GM18526 (cell line): ENCODE measurements around the gene LYPD6B.

Experiments used
- POLR2A ChIP-seq: IDR thresholded peaks from 3 replicates; pipeline ENCODE4 v1.6.1; 2011; ENCODE audit not compliant: insufficient read length; ENCODE audit errors: extremely low read depth

LYPD6B gene

DNA sequence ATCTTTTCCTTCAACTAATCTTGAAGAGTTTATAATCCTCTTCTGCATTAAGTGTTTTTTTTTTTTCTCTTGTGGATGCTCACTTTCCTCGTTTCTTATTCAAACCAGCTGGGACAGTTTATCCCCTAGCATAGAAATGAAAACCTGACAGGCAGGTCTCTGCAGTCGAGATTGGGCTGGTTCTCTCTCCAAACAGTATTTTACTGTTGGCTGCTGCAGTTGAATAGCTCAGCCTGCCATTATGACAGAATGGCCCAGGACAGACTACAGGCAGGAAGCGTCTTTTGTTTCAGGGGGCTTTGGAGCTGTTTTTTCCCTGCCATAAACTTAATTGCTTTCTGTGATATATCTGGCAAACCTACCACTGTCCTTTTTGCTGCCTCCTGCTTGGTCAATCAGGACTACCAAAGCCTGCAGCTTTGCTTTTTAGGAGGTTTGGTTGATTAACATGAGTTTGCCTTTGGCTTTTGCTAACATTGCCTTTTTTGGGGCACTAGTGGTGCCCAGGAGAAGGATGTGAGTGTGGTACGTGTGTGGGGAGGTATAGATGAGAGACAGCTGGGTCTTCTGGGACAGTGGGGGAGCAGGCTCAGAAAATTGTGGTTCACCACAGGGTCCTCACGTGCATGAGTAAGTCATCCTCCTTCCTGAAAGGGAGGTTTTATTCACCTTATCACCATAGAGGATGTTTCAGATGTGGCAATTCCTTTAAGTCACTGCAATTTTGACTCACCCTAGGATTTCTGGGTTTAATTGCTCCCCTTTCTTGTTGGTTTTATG lies 128.7 kb downstream of the LYPD6B start:
- TF ChIP-seq POLR2A = no peak

DNA sequence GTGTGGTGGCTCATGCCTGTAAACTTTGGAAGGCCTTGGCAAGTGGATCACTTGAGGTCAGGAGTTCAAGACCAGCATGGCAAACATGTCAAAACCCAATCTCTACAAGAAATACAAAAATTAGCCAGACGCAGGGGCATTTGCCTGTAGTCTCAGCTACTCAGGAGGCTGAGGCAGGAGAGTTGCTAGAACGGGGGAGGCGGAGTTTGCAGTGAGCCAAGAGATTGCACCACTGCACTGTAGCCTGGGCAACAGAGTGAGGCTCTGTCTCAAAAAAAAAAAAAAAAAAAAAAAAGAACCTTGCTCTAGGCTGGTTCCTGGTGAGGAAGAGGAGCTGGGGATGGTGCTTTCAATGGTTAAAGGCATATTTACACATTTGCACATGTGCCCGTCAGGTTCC lies 129.4 kb downstream of the LYPD6B start:
- no peak for TF ChIP-seq POLR2A

DNA sequence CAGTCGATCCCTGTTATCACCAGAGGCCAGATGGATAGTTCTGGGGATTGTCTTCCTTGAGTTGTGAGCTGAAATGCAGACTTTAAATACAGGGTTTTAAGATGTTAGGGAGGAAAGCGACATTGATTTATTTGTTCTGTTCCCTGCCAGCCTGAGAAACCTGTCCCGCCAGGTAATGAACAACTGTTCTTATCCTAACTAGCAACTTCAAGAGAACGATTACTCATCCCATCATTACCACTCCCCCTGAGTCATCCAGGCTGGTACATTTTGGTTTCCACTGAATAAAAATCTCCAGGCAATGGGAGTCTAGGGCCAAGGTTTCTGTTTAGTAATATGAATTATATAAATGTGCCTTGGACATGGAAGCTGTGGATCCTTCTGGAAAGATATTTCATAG lies 131.2 kb downstream of the LYPD6B start:
- TF ChIP-seq POLR2A = no peak

DNA sequence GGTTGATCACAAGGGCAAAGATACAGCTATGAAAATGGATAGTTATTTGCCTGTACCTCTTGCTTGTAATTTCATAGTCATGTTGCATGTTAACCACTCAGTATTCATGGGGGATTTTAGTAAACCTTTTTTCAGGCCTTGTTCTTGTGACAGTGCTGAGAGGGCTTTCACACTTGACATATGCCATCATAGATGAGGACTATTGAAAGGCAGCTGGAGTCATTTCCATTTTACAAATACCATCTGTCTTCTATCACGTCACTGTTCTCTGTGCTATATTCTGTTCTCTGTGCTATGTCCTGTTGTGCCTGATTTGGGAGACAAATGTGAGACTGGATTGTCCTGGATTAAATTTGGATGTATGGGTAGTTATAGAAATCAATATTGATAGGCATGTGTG lies 131.7 kb downstream of the LYPD6B start:
- TF ChIP-seq POLR2A = no peak

DNA sequence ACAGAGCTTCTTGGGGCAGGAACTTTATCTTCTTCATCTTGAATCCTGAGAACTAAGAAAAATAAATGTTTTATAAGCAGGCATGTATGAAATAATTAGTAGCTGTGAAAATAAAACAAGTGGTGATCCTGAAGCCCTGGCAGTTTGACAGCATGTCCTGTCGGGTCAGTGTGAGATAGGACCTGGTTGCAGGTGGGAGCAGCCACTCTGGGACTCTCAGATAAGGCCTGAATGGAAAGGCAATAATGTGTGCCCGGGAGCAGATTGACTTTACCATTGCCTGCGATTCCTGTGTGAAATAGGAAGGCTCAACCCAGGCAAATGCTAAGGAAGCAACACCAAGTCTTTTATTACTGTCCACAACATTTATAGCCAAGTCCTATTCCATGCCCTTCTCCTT lies 132.4 kb downstream of the LYPD6B start:
- no peak for TF ChIP-seq POLR2A

DNA sequence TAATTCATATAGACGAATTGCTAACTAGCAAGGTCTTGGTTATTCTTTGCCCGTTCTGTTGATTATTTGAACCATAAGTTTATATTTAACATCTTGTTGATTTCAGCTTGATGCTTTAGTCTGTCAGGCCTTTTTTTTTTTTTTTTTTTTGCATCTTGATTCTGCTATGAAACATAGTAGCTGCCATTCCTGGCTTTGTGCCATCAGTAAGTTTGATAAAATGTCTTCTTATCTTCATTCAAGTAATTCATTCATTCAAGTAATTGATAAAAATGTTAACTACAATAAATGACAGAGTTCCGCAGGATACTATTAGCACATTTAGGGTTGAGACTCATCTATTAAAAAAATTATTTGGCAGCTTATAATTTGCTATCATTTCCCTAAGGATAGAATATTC lies 134.7 kb downstream of the LYPD6B start:
- no peak for TF ChIP-seq POLR2A

- no peak for TF ChIP-seq POLR2A
These were observed 137.5 kb downstream of the LYPD6B start for GRCh38 chr2:149175956-149176355.

DNA sequence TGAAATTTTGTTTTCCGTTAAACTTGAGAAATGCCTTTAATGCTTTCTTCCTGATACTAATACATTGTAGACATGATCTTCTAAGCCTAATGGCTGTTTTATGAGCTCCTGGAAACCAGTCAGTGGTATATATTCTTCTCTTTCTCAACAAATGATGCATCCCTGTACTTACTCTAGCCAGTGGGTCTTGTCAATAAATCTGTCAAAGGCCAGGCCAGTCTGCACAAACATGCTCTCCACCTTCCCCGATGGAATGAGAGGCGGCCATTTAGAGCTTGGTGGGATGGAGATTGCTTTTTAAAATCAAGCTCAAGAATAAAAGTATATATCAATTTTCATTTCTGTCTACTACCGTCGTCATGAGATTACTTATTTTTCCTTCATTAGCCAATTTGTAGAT lies 140.1 kb downstream of the LYPD6B start:
- TF ChIP-seq POLR2A = no peak

DNA sequence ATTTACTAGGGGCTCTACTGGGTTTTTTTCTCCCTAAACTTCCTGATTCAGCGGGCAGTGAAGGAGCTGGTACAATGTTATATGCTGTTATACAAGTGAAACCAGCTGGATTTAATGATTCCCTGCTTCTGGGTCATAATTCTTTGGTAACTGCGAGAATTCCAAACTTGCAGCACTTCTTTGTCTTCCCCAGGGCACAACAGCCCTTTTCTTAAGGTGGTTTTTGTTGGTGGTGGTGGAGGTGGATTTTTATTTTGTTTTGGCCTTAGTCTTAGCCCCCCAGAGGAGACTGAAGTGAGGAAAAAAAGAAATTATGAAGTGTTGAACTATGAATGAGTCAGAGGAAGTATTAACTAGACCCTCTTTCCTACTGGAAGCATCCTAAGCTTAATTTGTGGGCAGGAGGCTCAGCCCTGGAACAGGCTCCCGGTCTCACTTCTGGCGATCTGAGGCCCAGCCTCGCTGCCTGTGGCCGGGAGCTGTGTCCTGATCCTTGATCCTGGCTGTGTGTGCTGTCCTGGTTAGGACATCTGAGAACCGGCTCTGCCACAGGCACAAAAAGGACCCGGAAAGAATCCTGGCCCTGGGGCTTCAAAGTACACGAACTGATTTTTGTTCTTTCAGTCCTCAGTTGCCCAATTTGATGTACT lies 141.9 kb downstream of the LYPD6B start:
- no peak for TF ChIP-seq POLR2A

- no peak for TF ChIP-seq POLR2A
These were observed 144.7 kb downstream of the LYPD6B start for GRCh38 chr2:149183187-149183586.

DNA sequence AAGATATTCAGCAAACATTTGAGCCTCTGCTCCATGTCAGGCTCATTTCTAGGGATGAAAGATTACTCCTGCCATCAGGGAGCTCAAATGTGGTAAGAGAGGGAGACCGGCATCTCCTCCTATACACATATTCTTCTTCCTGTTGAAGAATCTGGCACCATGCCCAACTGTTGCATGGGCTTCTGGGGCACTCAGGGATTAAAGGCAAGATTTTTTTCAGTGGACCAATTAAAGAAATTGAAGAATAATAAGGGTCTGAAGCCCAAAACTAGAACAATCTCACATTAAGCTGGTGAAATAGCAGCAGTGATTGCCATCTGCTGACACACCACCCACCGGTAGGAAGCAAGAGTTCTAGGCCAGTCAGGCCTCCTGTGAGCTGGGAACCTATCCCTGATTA lies 146.5 kb downstream of the LYPD6B start:
- TF ChIP-seq POLR2A = no peak

DNA sequence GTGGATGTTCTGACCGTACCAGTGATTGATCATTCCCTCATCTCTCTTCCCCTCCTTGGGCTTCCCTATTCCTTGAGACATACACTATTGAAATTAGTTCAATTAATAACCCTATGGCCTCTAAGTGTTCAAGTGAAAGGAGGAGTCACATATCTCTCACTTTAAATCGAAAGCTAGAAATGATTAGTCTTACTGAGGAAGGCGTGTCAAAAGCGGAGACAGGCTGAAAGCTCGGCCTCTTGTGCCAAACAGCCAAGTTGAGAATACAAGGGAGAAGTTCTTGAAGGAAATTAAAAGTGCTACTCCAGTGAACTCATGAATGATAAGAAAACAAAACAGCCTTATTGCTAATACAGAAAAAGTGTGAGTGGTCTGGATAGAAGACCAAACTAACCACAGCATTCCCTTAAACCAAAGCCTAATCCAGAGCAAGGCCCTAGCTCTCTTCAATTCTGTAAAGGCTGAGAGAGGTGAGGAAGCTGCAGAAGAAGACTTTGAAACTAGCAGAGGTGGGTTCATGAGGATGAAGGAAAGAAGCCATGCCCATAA lies 147.5 kb downstream of the LYPD6B start:
- TF ChIP-seq POLR2A = no peak

GRCh38 chr2:149187057-149187456 lies 148.6 kb downstream of the LYPD6B start:
- no peak for TF ChIP-seq POLR2A

DNA sequence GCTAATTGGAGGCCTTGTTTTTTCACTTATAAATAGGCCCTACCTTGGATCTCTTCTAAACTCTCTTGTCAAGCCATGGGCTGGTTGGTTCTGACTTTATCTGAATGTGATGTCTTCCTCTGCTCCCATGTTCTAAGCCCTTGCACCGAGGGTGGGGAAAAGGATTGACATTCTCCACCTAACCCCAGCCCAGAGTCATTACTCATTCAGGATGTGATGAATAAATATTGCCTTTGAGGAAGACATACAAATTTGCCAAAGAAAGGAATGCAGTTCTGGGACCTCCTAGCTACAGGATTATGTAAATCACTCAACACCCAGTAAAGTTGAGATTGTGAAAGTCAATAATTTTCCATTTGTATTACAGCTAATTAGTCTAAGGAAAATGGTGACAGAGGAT lies 149.8 kb downstream of the LYPD6B start:
- TF ChIP-seq POLR2A = no peak

DNA sequence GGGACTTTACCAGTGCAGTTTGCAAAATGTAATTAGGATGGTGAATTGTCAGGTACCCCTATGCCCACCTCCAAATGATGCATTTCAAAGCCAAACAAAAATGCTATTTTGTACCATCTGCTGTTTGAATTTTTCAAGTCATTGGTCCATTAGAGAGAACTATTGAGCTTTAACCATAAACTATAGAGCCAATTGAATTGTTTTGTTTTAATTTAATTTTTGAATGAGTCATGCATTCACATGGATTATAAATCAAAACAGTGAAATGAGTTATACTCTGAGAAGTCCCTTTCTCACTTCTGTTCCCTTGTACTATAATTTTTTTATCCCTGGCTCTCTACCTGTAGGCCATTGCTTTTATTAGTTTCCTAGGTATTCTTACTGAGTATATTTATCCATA lies 151.3 kb downstream of the LYPD6B start:
- no peak for TF ChIP-seq POLR2A

GRCh38 chr2:149191915-149192314 lies 153.4 kb downstream of the LYPD6B start:
- TF ChIP-seq POLR2A = no peak
